ENCODE data around the gene H19.

Gene H19

DNA sequence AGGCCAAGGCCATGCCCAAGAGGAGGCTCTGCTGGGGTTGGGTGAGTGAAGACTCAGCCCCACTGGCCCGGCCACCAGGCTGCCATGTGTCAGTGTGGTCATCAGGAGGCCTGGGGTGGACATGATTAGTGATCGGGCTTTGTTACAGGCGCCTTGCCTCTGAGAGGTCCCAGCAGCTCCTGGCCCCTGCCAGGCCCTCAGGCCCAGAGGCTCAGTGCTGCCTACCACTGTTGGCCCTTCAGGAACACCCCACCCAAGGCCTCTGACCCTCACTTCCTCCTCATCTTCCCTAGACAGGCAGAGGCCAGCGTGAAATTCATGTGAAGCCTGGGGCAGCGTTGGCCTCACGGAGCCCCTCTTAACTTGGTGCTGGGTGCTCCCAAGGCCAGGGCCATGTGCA, 48.3 kb downstream of the H19 start:
- no peak overlapping the region for H3K27ac ChIP-seq
- no peak for DNase-seq (ENCODE audit: low read depth, low spot score)

DNA sequence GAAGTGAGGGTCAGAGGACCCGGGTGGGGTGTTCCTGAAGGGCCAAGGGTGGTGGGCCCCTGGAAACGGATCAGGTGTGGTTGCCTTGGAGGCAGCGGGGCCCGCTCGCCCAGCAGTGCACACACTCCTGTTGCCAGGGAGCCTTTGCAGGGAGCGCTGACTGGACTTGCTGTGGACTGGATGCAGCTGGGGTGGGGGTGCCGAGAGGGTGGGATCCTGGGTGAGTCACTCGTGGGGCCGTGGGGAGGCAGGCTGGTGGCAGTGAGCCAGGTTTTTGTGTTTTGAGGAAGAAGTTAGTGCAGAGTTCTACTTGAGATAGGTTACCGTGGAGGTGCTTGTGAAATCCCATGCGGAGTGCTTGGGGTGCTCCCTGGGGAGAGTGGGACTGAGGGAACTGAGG, 49.3 kb downstream of the H19 start:
- no peak overlapping the region for H3K27ac ChIP-seq
- no peak for DNase-seq (ENCODE audit: low read depth, low spot score)

DNA sequence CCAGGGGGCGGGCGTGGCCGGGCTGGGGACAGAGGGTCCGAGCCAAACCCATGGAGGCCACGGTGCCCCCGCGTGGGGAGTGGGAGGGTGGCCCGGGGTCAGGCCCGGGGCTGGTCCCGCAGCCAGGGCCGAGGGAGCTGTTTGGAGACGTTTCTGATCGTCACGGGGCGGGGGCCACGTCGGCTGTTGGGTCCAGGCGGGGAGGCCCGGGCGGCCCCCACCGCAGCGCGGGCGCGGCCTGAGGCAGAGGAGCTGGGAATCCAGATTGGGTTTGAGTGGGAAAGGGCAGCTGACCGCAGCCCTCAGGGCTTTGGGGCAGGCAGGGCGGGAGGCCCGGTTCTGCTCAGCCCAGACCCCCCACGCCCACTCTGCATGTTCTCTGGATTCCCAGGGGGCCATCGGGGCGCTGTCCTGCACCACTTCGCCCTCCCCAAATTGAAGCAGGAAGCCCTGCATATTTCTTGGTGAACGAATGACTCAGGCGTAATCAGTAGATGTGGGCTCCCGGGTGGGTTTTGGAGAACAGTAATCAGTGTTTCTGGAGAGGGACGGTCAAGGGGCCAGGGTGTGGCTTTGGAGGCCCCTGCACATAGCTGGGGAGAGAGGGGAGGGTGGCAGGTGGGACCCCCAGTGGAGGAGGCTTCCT, 49.9 kb downstream of the H19 start:
- no peak overlapping the region for H3K27ac ChIP-seq
- DNase-seq (ENCODE audit: low read depth, low spot score), result no peak

DNA sequence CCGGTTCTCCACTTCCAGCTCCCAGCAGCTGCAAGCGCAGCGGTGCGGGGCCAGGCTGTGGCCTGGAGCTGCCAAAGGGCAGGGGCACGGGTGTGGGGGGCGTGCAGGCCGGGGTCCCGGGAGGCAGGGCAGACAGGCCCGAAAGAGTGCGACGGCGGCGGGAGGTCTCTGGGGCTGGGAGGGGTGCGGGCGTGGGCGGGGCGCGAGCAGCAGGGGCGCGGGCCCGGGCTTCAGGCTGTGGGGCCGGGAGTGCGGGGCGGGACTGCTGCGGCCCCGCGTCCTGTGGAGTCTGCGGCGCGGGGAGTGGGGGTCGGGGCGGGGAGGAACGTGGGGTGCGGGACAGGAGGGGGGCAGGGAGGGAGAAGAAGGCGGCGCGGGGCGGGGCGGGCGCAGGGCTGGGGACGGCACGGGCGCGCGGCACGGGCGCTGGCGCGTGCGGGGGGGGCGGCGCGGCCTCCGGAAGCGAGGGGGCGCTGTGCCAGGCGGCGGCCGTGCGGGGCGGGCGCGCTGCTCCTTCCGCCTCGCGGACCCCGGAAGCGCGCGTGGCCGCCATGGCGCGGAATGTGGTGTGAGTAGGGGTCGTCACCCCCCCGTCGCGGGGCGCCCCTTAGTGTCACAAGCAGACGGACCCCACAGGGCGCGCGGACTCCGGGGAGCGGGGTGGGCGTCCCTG, 50.7 kb downstream of the H19 start, which contains the start of gene MRPL23:
TSS of gene MRPL23 (plus strand) at position 521 of the 673 bp plus-strand sequence. CDS start at position 552, 31 bp downstream.
- no peak within 1 kb of the TSS for H3K27ac ChIP-seq
- DNase-seq (ENCODE audit: low read depth, low spot score), result no peak

All from epithelial cell of prostate (primary cell).